ENCODE results near the gene HOXA4.

GRCh38 chr7:27164367-27165088 is 34.0 kb upstream of the HOXA4 start:
- TF ChIP-seq, protein P1, sequence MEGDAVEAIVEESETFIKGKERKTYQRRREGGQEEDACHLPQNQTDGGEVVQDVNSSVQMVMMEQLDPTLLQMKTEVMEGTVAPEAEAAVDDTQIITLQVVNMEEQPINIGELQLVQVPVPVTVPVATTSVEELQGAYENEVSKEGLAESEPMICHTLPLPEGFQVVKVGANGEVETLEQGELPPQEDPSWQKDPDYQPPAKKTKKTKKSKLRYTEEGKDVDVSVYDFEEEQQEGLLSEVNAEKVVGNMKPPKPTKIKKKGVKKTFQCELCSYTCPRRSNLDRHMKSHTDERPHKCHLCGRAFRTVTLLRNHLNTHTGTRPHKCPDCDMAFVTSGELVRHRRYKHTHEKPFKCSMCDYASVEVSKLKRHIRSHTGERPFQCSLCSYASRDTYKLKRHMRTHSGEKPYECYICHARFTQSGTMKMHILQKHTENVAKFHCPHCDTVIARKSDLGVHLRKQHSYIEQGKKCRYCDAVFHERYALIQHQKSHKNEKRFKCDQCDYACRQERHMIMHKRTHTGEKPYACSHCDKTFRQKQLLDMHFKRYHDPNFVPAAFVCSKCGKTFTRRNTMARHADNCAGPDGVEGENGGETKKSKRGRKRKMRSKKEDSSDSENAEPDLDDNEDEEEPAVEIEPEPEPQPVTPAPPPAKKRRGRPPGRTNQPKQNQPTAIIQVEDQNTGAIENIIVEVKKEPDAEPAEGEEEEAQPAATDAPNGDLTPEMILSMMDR (IDR thresholded peaks at IDR 0.05; ENCODE audit: low read depth, low read length, poor library complexity, severe bottlenecking): no peak
- no peak for TF ChIP-seq EZH2phosphoT487 (IDR thresholded peaks at IDR 0.05; ENCODE audit: borderline replicate concordance, low read length)

Measured in DOHH2 (cell line).